GM21423 (cell line): ENCODE results near the gene ZER1.
A peak's percentile ranks its signal among the peaks of the same experiment; 100 is the strongest.
"Not testable (repeated sequence)": the region's sequence is repeated elsewhere in the genome, so short reads cannot be mapped to it uniquely, and the experiment has no call there.

Experiments
- ATAC-seq: cut with Tn5 transposase; IDR thresholded peaks from one replicate; pipeline ENCODE4 v1.9.1; 2021; ENCODE audit warnings: mild to moderate bottlenecking, moderate library complexity; ENCODE audit not compliant: unreplicated experiment

ZER1 gene

DNA sequence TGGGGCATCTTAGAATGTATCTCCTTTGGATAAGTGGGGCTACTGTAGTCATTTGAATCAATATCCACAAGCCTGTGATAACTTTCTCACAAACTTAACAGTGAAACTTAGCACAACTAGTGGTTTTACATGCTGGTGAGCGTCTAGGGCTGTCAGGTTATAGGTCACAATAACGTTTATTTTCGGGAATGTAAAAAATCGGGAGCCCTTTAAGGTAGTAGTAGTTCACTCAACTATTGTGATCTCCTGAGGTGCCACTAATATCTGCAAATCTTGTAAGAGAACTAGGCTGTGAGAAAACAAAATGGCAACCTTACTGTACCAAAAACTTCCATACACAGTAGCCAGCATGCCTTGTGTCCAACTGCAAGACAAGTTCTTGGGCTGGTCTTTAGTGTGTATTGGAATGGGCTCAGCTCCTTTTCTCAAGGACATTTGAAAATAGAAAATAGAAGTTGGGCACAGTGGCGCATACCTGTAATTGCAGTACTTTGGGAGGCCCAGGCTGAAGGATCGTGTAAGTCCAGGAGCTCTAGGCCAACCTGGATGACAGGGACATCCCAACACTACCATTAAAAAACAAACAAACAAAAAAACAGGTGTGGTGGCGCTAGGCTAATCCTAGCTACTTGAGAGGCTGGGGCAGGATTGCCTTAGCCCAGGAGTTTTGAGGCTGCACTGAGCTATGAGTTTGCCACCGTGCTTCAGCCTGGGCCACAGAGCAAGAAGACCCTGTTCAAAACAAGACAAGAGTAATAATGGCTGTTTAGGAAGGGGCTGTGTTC lies 74.6 kb downstream of the ZER1 start:
- ATAC-seq = no peak

DNA sequence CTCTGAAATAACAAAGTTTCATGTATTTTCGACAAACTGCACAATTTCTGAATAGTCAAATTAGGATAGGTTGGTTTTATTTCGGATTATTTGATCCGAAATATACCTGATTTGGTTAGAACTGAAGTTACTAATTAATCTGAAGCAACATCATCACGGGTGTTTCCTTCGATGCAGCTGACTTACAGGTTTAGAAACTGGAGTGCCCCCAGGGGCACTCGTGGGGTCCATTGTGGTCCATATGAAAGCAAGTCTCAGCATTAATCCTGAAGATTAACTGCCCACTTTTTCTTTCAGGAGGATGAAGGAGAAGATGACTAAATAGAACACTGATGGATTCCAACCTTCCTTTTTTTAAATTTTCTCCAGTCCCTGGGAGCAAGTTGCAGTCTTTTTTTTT lies 77.4 kb downstream of the ZER1 start:
- ATAC-seq = no peak

DNA sequence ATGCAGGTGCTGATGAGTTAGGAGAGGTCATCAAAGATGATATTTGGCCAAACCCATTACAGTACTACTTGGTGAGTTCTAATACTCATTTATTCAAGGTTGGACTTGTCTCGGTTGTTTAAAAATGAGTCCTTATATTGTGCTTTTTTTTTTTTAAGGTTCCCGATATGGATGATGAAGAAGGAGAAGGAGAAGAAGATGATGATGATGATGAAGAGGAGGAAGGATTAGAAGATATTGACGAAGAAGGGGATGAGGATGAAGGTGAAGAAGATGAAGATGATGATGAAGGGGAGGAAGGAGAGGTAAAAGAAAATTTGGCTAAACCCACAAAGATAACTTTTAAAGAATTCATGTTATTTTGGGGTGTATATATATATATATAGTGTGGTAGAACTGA lies 78.0 kb downstream of the ZER1 start:
- not testable (repeated sequence) for ATAC-seq

DNA sequence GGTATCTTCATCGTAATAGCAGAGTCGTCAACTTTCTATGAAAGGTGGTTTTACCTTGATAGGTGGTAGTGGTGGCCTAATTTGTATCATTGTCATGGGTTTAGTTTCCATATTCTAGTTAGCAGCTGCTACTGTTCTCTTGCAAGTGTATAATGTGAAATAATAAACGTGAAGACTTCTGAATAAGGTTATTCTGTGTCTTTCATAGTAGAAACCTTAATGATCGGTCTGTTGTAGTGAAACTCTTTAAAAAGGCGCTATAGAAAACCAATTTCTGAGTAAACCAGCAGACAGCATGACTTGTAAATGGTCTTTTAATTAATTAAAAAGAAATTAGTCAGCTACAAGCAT lies 81.1 kb downstream of the ZER1 start:
- no peak for ATAC-seq

DNA sequence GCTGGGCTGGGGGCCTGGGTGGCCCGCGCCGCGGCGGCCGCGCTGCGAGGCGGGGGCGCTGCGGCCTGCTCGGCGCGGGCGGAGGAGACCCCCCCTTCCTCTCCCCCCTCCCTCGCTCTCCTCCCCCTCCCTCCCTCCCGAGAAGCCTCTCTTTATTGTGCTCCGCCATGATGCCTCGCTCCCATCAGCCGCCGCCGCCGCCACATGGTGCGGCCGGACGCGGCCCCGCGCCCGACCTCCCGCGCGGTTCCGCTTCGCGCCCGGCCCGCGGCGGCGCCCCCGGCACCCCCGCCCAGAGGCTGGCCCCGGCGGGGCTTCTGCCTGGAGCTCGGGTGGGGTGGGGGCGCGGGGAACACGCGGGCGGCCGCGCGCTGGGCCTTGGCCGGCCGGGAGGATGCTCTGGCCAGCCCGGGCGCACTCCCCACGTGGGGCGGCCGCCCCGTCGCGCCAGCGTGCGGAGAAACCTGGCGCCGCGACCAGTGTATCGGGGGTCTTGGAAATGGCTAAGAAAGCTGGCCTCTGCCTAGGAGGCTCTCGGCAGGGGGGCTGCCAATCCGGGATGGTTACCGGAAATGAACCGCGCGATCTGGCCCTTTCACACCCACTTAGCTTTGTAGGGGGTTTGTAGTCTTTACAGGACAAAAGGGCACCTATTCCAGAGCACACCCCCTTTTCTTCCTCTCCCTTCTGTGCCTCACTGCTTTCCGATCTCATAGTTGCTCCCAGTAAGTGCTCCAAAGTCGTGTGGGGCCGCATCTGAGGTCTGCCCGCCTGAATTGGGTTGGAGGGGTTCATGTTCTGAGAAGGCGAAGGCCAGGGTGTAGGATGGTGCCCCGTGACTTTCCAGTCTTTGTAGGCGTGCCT lies 81.7 kb downstream of the ZER1 start:
- ATAC-seq = no peak

DNA sequence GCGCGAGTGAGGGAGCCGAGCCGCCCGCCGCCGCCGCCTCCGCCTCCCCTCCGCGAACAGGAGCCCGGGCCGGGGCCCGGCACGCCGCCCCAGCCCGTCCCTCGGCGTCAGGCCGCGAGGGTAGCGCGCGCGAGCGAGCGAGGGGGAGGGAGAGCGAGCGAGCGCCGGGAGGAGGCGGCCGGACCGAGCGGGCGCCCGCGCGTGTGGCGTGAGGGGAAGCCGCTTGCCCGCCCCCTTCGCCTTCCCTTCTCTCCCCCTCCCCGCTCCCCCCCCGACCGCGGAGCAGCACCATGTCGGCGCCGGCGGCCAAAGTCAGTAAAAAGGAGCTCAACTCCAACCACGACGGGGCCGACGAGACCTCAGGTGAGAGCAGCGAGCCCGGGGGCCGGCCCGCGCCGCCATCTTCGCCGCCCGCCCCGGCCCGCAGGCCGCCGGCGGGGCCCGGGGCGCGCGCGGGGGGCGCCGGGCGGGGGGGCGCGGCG lies 82.4 kb downstream of the ZER1 start:
- ATAC-seq = peak; percentile 1

DNA sequence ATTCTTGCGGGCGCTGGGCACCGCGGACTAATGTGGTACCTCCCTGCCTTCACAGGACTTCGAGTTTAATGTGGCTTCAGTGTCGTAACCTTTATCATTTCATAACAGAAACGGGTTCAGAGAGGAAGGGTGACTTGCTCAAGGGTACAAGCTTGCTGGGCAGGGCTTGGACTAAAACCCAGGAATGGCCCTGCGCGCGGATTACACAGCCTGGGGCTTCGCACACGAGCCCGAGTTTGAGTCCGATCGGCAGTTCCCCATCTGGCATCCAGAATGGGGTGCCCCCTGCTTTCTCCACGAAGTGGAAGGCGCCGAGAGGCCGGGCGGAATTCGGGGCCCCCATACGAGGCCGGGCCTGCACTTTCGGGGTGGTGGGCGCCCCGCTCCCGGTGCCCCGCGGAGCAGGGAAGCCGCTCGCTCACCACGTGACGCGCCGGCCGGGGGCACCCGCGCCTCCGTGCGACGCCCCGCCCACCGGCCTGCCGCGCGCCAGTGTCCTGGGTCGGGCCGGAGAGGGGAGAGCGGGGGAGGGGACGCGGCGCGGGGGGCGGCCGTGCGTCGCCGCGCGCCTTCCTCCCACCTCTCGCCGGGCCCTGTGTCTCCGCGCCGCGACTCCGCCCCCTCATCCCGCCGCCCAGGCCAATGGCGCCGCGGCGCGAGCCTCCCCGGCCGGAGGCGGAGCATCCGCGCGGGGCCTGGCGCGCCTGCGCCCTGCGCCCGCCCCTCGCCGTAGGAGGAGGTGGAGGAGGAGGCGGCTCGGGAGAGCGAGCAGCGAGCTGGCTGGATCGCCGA lies 83.0 kb downstream of the ZER1 start, which contains the start of gene SET:
SET (plus strand) TSS at position 722 of the 792 bp plus-strand sequence. CDS start 361 bp downstream, outside the sequence.
- ATAC-seq = peak; percentile 63

DNA sequence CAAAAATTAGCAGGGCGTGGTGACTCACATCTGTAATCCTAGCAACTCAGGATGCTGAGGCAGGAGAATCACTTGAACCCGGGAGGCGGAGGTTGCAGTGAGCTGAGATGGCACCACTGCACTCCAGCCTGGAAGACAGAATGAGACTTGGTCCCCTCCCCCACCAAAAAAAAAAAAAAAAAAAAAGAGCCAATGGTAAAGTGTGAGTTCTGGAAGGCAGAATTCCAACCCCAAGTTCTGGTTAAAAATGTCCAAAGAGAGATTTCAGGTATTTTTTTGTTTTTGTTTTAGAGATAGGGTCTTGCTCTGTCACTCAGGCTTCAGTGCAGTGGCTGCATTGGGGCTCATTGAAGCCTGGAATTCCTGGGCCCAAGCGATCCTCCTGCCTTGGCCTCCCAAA lies 84.3 kb downstream of the ZER1 start:
- no peak for ATAC-seq

DNA sequence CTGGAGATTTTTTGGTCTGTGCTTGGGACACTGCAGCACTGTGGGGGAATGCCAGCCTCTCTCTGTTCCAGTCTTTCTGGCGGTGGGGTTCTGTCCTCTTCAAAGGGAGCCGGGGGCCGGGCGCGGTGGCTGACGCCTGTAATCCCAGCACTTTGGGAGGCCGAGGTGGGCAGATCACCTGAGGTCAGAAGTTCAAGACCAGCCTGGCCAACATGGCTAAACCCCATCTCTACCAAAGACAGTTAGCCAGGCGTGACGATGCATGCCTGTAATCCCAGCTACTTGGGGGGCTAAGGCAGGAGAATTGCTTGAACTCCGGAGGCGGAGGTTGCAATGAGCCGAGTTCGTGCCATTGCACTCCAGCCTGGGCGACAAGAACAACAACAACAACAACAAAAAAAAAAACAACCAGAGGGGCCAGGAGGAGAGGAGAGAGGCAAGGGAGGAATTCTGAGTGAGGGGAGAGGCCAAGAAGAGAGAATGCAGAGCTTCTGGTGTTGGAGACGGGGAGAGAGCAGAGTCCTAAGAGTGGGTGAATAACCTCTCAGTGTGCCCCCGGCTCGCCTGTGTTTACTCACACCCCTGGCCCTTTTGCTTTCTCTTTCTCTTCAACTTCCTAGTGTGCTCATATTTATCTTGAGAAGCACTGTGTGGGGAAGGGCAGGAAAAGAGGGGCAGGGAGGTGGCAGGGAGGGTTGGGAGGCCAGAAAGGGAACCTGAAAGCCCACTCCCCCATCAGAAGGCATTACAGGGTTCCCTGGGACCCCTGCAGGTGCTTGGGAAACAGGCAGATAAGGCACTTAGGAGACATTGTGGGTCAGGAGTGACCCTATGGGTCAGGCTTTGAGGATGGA lies 85.9 kb downstream of the ZER1 start:
- no peak for ATAC-seq

DNA sequence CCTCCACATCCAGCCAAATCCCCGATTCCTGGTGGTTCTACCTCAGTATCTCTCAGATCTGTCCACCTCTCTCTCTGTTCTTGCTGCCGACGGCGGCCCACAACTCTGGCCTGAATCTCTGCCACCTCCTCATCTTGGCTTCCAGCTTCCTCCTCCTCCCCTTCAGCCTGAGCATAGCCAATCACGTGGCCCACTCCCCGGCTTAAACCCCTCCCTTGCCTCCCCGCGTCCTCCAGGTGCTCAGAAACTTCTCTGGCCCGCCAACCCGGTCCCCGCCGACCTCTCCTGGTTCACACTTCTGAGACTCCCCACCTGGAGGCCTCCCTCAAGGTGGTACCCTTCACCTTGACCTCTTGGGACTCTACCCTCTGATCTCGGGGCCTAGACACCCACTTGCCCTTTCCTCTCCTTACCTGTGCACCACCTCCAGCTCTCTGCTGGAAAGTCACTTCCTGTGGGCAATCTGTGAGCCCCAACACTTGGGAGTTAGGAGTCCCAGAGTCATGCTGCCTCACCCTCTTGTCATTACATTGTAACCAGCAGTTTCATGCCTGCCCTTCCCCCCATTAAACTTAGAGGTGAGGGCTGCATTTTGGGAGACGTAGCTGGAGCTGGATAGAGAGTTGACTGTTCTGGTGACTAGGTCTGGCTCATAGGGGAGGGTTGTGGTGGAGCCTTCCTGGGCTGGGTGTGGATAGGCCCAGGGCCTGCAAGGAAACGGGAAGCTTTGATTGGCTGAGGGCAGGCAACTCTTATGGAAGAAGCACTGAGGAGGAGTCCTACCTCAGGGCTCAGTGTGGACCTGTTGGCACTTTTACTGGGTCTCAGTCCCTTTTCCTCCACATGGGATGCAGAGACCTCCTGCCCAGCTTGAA lies 87.2 kb downstream of the ZER1 start:
- ATAC-seq = peak; percentile 41

DNA sequence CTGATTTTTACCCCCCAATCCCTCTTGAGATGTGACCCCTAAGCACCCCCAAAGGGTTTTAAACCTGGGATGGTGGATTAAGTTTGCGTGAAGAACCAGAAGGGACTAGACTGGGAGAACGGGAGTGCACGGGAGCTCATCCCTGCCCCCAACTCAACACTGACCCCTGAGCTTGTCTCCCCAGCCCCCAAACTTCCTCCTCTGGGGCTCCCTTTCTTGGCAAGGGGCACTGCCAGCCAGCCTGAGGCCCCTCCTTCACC lies 87.7 kb downstream of the ZER1 start:
- peak; percentile 2 for ATAC-seq

DNA sequence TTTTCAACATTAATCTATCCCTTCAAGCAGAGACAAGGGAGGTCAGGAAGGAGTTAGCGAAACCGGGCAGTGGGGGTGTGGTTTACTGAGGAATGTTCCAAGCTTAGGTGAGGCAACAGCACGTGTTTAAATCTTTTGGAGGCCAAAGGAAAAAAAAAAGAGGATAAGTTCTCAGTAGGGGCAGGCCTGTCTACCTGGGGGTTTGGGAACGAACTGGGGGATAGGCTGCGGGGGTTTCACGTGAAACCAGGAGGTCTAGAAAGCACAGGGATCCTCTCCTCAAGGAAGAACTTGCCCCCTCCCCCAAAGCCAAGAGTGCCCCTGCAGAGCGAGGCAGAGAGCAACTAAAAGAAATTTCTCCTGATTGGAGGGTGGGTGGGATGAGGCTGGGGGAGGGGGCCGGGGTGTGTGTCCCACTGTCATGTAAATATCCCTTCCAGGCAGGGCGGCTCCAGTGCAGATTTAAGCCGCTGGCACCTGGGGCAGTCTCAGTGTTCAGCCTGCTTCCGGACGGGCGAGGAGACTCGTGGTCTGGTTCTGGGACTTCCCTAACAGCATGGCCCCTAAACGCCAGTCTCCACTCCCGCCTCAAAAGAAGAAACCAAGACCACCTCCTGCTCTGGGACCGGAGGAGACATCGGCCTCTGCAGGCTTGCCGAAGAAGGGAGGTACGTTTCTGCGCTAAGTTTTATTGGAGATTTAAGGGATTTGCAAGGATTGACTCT lies 88.2 kb downstream of the ZER1 start:
- no peak for ATAC-seq
